Measurements from ENCODE around the gene HECW1.
"Not testable (repeated sequence)": the region's sequence is repeated elsewhere in the genome, so short reads cannot be mapped to it uniquely, and the experiment has no call there.

HECW1 gene

GRCh38 chr7:43314379-43315158 lies 202.1 kb downstream of the HECW1 start:
- peak; percentile 57 for DNase-seq

GRCh38 chr7:43317075-43317474 lies 204.6 kb downstream of the HECW1 start:
- DNase-seq = no peak

GRCh38 chr7:43318188-43318770 lies 205.8 kb downstream of the HECW1 start:
- DNase-seq = no peak

GRCh38 chr7:43325595-43325994 lies 213.1 kb downstream of the HECW1 start:
- no peak for DNase-seq

- no peak for DNase-seq
These were observed 215.9 kb downstream of the HECW1 start for GRCh38 chr7:43328336-43328735.

- no peak for DNase-seq
These were observed 216.4 kb downstream of the HECW1 start for GRCh38 chr7:43328785-43329380.

- no peak for DNase-seq
These were observed 219.8 kb downstream of the HECW1 start for GRCh38 chr7:43332193-43332796.

GRCh38 chr7:43337191-43337590 lies 224.7 kb downstream of the HECW1 start:
- DNase-seq = no peak

GRCh38 chr7:43337811-43338210 lies 225.4 kb downstream of the HECW1 start:
- no peak for DNase-seq

- no peak for DNase-seq
These were observed 228.7 kb downstream of the HECW1 start for GRCh38 chr7:43341132-43341531.

- not testable (repeated sequence) for DNase-seq
These were observed 231.0 kb downstream of the HECW1 start for GRCh38 chr7:43343417-43343816.

- not testable (repeated sequence) for DNase-seq
These were observed 233.2 kb downstream of the HECW1 start for GRCh38 chr7:43345696-43346095.

- DNase-seq = no peak
These were observed 239.2 kb downstream of the HECW1 start for GRCh38 chr7:43351683-43352082.

GRCh38 chr7:43353902-43354301 lies 241.5 kb downstream of the HECW1 start:
- no peak for DNase-seq

GRCh38 chr7:43362652-43363034 lies 250.2 kb downstream of the HECW1 start:
- DNase-seq = no peak

GRCh38 chr7:43363035-43363791 lies 250.8 kb downstream of the HECW1 start:
- DNase-seq = no peak

GRCh38 chr7:43364391-43364790 lies 251.9 kb downstream of the HECW1 start:
- DNase-seq = no peak

GRCh38 chr7:43372676-43373355 lies 260.4 kb downstream of the HECW1 start:
- no peak for DNase-seq

- no peak for DNase-seq
These were observed 264.9 kb downstream of the HECW1 start for GRCh38 chr7:43377196-43377960.

- no peak for DNase-seq
These were observed 266.8 kb downstream of the HECW1 start for GRCh38 chr7:43379210-43379609.

- DNase-seq = no peak
These were observed 272.3 kb downstream of the HECW1 start for GRCh38 chr7:43384616-43385308.
